ENCODE measurements around the gene FABP3.
A peak's percentile ranks its signal among the peaks of the same experiment; 100 is the strongest.
"Not testable (repeated sequence)": the region's sequence is repeated elsewhere in the genome, so short reads cannot be mapped to it uniquely, and the experiment has no call there.

The FABP3 gene

DNA sequence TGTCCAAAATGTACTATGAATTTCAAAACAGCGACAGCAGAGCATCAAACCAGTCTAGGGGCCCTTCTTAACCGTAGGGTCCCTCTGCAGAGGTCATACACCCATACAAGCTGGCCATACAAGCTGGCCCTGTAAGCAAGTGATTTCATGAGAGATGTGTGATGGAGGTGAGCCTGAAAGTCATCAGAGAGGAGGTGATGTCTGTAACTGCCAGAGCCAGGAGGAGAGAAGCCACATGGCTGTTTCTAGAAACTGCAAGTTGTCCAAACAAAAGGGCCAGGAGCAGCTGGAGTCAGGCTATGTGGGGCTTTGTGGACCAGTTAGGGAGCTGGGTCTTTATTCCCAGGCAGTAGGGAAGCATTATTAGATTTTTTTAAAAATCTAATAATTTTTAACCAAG, 25.4 kb upstream of the FABP3 start:
- DNase-seq (ENCODE audit: low read depth, low spot score), result no peak

DNA sequence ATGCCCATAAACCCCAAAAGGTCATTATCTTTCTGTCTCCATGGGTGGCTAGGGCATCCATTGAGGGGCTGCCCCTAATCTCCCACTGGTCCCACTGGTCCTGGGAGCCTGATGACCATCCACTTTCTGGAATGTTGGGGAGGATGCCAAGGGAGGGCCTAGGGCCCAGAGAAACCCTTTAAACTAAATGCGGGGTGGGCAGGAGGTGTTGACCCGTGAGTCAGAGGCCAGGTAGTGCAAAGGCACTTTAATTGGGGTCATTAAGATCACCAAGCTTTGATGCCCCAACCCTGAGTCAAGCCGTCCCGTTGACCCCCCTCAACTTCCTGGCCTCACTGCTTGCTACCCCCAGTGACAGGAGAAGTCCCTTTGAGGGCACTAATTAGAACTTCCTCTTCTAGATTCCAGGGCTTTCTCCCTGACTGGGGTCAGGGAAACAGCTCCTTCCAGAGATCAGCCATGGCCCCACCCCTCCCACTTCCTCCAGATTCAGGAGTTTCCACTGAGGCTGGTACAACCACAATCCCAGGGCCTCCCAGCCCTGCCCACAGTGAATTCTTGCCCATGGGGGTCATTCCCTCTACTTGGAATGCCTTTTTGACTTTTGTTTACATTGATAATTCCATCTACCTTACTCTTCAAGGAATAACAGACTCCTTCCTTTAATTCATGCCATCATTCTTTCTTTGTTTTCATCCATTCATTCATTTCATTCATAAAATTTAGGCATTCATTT, 24.7 kb upstream of the FABP3 start:
- no peak for DNase-seq (ENCODE audit: low read depth, low spot score)

- no peak for DNase-seq (ENCODE audit: low read depth, low spot score)
Observed at GRCh38 chr1:31396633-31397351, 23.9 kb upstream of the FABP3 start.

GRCh38 chr1:31394584-31395193, 21.8 kb upstream of the FABP3 start:
- peak; percentile 95 for DNase-seq (ENCODE audit: low read depth, low spot score)

GRCh38 chr1:31393463-31393862, 20.6 kb upstream of the FABP3 start:
- no peak for DNase-seq (ENCODE audit: low read depth, low spot score)

GRCh38 chr1:31390071-31390470, 17.2 kb upstream of the FABP3 start:
- DNase-seq (ENCODE audit: low read depth, low spot score), result peak; percentile 85

- no peak for DNase-seq (ENCODE audit: low read depth, low spot score)
Observed at GRCh38 chr1:31389616-31390015, 16.7 kb upstream of the FABP3 start.

DNA sequence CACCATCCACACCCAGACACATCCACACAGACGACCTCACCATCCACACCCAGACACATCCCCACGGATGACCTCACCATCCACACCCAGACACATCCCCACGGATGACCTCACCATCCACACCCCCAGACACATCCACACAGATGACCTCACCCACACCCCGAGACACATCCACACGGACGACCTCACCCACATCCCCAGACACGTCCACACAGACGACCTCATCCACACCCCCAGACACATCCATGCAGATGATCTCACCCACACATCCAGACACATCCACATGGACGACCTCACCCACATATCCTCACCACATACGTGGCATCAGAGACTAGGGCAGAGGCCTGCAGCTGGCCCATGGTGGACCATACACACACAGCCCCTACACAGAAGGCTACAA, 14.7 kb upstream of the FABP3 start:
- DNase-seq (ENCODE audit: low read depth, low spot score), result no peak

GRCh38 chr1:31386576-31387243, 13.8 kb upstream of the FABP3 start:
- DNase-seq (ENCODE audit: low read depth, low spot score), result not testable (repeated sequence)

- DNase-seq (ENCODE audit: low read depth, low spot score), result no peak
Observed at GRCh38 chr1:31383967-31384366, 11.1 kb upstream of the FABP3 start.

- DNase-seq (ENCODE audit: low read depth, low spot score), result no peak
Observed at GRCh38 chr1:31382379-31382989, 9.6 kb upstream of the FABP3 start.

DNA sequence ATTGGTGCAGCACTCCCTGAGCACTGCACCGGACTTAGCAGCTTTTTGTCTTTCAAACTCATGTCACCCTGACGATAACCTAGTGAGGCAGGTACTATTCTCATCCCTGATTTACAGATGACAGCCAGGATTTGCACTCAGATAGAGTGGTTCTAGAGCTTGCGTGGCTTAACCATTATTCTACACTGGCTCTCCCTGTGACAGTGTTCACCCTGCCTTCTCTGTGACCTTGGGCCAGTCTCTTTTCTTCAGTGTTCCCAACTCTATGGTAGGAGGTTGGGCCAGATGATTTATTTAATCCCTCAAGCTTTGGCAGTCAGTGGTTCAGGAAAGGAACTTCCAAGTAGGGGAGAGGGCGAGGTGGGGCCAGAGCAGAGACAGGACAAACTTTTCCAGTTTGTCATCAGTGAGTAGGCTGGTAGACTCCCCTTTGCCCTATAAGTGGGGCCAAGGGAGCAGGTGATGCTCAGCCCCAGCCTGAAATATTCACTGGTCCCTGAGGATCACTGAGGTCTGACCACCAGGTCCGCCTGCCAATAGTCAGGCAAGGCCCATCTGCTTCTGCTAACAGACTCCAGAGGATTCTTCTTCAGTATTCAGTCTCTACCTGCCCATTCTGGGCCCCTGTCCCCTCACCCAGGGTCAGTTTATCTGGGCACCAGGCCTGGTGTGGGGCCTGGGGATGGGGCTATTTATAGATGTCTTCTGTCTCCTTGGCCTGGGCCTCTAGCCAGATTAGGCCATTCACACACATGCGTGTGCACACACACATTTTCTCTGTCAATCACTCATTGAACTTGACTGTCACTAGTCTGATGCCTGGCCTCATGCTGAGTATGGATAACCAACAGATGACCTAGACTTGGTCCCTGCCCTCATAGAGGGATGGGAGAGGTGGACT, 8.8 kb upstream of the FABP3 start:
- no peak for DNase-seq (ENCODE audit: low read depth, low spot score)

DNA sequence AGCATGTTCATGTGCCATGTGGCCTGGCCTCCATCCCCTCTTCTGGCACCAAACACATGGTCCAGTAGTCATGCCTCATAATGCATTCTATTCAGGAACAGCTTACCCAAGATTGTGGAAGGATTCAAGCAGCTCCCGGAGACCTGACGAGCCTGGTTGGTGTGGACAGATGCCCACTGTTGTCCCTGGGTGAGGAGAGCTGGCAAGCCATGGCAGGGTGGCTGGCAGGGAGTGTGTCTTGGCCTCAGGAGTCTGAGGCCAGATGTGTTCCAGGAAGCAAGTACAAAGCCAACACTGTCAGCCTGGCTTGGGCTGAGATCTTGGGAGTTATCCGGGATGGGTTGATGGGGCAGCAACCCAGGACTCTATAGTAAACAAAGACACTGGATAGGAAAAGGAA, 7.3 kb upstream of the FABP3 start:
- DNase-seq (ENCODE audit: low read depth, low spot score), result no peak

GRCh38 chr1:31378001-31378400, 5.1 kb upstream of the FABP3 start:
- DNase-seq (ENCODE audit: low read depth, low spot score), result no peak

GRCh38 chr1:31377364-31377863, 4.5 kb upstream of the FABP3 start:
- no peak for DNase-seq (ENCODE audit: low read depth, low spot score)

DNA sequence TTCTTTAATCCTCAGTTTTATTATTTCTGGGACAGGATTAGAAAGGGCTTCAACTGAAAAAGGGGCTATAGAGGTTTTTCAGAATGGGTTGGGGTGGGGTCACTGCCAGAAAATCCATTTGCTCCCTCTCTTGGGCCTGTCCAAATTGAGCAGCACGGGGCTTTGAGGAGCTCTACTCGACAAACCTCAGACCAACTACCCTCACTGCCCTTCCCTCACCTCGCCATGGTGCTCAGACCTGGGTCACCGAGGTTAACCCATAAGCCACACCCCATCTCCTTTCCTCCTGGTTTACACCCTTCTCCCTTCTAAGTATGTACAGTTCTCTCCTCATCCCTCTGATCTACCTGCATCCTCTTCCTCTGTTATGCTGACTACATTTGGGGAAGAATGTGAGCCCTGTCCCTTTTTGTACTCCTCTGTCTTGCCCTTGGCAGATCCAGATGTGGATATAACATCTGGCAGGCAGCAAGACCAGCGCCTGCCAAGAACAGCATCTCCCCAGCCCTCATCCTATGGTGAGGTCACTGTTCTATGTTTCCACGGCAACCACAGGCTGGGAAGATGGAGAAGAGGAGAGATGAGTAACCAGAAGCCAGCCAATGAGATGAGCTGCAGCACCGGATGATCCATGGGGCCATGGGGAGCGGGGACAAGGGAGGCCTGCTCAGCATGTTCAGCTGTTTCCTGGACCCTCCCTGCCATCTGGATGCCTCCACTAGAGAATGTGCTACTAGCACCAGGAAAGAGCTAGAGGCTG, 3.7 kb upstream of the FABP3 start:
- peak; percentile 59 for DNase-seq (ENCODE audit: low read depth, low spot score)

DNA sequence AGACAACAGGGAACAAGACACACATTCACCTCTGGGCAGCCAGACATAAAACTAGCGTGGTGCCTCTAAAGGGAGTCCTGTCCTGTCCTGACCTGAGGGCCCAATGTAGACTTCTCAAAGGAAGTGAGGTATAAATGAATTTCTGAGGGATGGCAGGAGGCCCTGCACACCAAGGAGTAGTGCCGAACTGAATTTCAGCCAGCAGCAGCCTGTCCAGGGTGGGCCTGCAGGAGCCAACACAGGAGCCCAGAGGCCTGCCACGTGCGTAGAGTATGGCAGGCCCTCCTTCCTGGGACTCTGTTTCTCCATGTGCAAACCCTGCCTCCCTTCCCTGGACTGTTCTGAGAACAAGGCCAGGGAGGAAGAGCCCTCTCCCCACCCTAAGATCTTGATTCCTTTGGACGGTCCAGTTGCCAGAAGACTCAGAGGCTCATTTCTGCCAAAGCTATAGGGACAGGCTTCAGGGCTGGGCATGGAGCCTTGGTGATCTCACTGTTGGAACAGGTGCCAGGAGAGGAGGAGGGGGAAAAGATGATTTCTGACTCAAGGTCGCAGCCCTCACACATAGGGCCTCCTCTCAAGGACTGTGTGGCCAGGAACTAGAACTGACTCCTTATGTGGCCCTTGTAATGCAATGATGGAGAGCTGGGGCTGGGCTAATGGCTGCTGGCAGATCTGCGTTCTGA, 1.8 kb upstream of the FABP3 start:
- DNase-seq (ENCODE audit: low read depth, low spot score), result no peak

- no peak for DNase-seq (ENCODE audit: low read depth, low spot score)
Observed at GRCh38 chr1:31373897-31374486, 1.1 kb upstream of the FABP3 start.

- DNase-seq (ENCODE audit: low read depth, low spot score), result no peak
Observed at GRCh38 chr1:31372751-31373055, 173 bp downstream of the FABP3 start.
